Renal cortical epithelial cell (primary cell): ENCODE measurements around the gene GABRB3. TPM values are rescaled to one million over a fixed set of nuclear protein-coding genes. Genes with fewer than 3 reads are reported as not detected.

Experiments used
- DNase-seq: peaks from one replicate; pipeline ENCODE4 v3.0.0-alpha.2; 2011; ENCODE audit warnings: low read depth
- total RNA-seq: library from RNA; depleted of rRNA; stranded (reverse); fragments of >200 nt; gene quantifications from 2 replicates; pipeline ENCODE4 v1.2.3, GENCODE V29; 2014

Gene GABRB3
- total RNA-seq = 1.9 and 2.4 TPM in 2 replicates

DNA sequence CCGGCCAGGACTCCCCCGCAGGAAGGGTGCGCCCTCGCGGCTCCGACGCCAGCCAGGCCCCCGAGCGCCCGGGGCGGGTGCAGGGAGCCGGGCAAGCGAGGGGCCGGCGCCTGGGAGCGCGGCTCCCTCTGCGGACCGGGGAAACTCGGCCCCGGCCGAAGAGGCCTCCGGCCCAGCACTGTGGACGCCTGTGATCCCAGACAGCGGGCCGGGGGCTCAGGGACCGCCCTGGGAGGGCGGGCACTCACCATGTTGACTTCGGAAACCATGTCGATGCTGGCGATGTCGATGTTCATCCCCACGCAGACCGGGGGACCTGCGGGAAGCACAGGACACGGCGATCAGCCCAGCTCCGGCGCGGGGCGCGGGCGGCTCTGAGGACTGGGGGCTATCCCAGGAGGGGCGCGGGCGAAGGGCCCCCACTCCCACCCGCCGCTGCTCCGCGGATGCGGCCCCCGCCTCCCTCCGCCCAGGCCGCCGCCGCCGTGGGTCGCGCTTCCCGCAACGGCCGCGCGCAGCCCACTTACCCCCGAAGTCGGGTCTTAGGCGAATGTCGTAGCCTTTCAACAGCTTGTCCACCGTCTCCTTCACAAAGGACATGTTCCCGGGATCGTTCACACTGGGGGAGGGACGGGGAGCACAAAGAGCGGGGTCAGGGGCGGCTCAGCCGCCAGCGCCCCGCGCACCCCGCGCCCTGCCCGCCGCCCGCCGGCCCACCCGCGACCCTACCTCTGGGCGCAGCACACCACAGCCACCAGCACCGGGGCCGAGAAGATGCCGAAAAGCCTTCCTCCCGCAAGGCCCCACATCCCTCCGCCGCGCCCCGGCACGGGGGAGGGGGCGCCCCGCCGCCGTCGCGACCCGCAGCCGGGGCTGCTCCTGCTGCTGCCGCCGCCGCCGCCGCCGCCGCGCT is at the start of gene GABRB3:
Gene GABRB3 (minus strand): TSS at position 913 of the 913 bp plus-strand sequence.
- DNase-seq = no peak

- no peak for DNase-seq
Observed at GRCh38 chr15:26807517-26808427, 34.9 kb upstream of the GABRB3 start.

DNA sequence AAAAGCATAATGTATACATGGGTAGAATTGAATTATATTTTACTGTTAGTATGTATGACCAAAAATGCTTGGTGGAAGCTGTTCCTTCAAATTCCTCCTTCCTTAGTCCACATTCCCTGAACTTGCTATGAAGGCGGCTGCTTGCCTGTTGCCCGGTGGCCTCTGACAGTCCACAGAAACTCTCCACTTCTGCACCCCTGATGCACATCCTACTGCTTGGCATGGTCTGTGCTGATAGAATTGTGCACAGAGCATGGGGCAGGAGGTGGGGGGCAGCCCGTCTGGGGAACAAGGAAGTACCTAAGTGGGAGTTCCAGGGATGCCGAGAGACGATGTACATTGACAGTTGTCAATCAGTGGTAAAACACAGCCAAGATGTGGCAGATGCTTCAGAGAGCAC is 33.7 kb upstream of the GABRB3 start:
- DNase-seq = no peak

- no peak for DNase-seq
Observed at GRCh38 chr15:26806151-26806550, 33.3 kb upstream of the GABRB3 start.

DNA sequence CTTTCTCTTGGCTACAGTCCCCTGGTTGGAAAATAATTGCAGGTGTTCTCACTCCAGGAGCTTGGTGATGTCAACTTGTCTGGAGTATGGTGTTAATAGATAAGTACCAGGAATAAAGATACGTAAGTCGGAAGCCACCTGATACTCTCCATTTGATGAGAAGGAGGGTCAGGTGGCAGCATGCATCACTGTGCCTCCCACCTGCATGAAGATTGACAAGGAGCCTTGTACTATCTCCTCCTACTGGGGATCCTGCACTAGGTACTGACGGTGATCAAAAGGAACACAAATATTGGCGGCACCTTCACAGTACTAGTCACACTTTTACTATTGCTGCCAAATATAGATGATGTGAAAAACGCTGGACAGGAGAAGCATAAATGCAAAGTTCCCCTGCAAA is 32.6 kb upstream of the GABRB3 start:
- no peak for DNase-seq

GRCh38 chr15:26804063-26804804 is 31.4 kb upstream of the GABRB3 start:
- DNase-seq = no peak

GRCh38 chr15:26790118-26790517 is 17.3 kb upstream of the GABRB3 start:
- no peak for DNase-seq

DNA sequence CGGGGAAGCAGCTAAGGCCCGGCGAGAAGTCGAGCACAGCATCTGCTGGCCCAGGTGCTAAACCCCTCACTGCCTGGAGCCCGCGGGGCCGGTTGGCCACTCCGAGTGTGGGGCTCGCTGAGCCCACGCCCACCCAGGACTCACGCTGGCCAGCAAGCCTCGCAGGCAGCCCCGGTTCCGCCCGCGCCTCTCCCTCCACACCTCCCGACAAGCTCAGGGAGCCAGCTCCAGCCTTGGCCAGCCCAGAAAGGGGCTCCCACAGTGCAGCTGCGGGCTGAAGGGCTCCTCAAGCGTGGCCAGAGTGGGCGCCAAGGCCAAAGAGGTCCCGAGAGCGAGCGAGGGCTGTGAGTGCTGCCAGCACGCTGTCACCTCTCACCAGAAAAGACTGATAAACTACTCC is 8.9 kb upstream of the GABRB3 start:
- no peak for DNase-seq

- no peak for DNase-seq
Observed at GRCh38 chr15:26773917-26774316, 1.1 kb upstream of the GABRB3 start.

- no peak for DNase-seq
Observed at GRCh38 chr15:26773067-26773877, 406 bp upstream of the GABRB3 start.

- no peak for DNase-seq
Observed at GRCh38 chr15:26771578-26772153, 1.2 kb downstream of the GABRB3 start.

- no peak for DNase-seq
Observed at GRCh38 chr15:26771168-26771567, 1.7 kb downstream of the GABRB3 start.

GRCh38 chr15:26767169-26767670 is 5.6 kb downstream of the GABRB3 start:
- DNase-seq = no peak

- DNase-seq = no peak
Observed at GRCh38 chr15:26766262-26766661, 6.6 kb downstream of the GABRB3 start.

- no peak for DNase-seq
Observed at GRCh38 chr15:26759986-26760385, 12.9 kb downstream of the GABRB3 start.

GRCh38 chr15:26758079-26758478 is 14.8 kb downstream of the GABRB3 start:
- DNase-seq = no peak

- no peak for DNase-seq
Observed at GRCh38 chr15:26757141-26757540, 15.7 kb downstream of the GABRB3 start.

DNA sequence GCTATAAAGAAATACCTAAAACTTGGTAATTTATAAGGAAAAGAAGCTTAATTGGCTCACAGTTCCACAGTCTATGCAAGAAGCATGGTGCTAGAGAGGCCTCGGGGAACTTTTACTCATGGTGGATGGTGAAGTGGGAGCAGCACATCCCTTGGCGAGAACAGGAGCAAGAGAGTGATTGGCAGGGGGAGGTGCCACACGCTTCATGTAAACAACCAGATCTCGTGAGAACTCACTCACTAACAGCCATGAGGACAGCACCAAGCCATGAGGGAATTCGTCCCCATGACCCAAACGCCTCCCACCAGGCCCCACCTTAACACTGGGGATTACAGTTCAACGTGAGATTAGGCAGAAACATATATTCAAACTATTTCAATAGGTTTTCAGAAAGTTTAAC is 28.0 kb downstream of the GABRB3 start:
- DNase-seq = no peak

GRCh38 chr15:26739791-26740190 is 33.1 kb downstream of the GABRB3 start:
- no peak for DNase-seq

DNA sequence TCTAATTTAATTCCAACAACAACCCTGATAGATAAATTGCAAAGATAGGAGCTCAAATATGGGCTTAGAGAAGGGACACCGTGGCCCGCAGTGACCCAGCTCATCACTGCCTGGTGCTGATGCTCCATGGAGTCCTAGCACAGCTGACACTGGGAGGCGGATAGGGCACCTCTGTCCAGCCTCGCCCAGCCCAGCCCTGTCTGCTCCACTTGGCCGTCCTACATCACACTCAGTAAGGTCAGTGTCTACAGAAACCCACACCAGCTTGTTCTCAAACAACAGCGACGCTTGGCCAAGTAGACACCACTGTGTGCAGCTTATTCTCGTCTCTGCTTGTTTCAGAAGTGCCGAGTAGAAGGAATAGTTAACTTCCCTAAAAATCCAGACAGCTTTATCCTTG is 33.9 kb downstream of the GABRB3 start:
- DNase-seq = no peak
